ENCODE data around the gene IRF2.

The IRF2 gene

GRCh38 chr4:184489771-184490170, 15.4 kb upstream of the IRF2 start:
- TF ChIP-seq ZNF565 (CRISPR knock-in tag; conservative IDR thresholded peaks at IDR 0.05; ENCODE audit: low read depth) (no peak), POU6F1 (CRISPR knock-in tag; IDR thresholded peaks at IDR 0.05; ENCODE audit: borderline replicate concordance, low read depth) (no peak), PPARA (CRISPR knock-in tag; IDR thresholded peaks at IDR 0.05; ENCODE audit: borderline replicate concordance) (no peak), ESRRG (CRISPR knock-in tag; IDR thresholded peaks at IDR 0.05) (no peak), ZFP3 (CRISPR knock-in tag; IDR thresholded peaks at IDR 0.05) (no peak), GLIS3 (CRISPR knock-in tag; IDR thresholded peaks at IDR 0.05) (no peak), ISL1 (CRISPR knock-in tag; IDR thresholded peaks at IDR 0.05) (no peak), ZNF70 (CRISPR knock-in tag; IDR thresholded peaks at IDR 0.05) (no peak), RARB (CRISPR knock-in tag; IDR thresholded peaks at IDR 0.05) (no peak), ZC3H10 (CRISPR knock-in tag; IDR thresholded peaks at IDR 0.05) (no peak), CREB5 (CRISPR knock-in tag; IDR thresholded peaks at IDR 0.05; ENCODE audit: low read depth) (no peak), TOX (CRISPR knock-in tag; IDR thresholded peaks at IDR 0.05; ENCODE audit: borderline replicate concordance) (no peak), ARNTL (CRISPR knock-in tag; IDR thresholded peaks at IDR 0.05; ENCODE audit: borderline replicate concordance, low read depth) (no peak), PATZ1 (CRISPR knock-in tag; IDR thresholded peaks at IDR 0.05; ENCODE audit: borderline replicate concordance) (no peak), TCF4 (CRISPR knock-in tag; IDR thresholded peaks at IDR 0.05; ENCODE audit: borderline replicate concordance) (no peak), ZNF8 (CRISPR knock-in tag; IDR thresholded peaks at IDR 0.05) (no peak), ZFP30 (CRISPR knock-in tag; IDR thresholded peaks at IDR 0.05) (no peak)
- TF ChIP-seq, protein P1, sequence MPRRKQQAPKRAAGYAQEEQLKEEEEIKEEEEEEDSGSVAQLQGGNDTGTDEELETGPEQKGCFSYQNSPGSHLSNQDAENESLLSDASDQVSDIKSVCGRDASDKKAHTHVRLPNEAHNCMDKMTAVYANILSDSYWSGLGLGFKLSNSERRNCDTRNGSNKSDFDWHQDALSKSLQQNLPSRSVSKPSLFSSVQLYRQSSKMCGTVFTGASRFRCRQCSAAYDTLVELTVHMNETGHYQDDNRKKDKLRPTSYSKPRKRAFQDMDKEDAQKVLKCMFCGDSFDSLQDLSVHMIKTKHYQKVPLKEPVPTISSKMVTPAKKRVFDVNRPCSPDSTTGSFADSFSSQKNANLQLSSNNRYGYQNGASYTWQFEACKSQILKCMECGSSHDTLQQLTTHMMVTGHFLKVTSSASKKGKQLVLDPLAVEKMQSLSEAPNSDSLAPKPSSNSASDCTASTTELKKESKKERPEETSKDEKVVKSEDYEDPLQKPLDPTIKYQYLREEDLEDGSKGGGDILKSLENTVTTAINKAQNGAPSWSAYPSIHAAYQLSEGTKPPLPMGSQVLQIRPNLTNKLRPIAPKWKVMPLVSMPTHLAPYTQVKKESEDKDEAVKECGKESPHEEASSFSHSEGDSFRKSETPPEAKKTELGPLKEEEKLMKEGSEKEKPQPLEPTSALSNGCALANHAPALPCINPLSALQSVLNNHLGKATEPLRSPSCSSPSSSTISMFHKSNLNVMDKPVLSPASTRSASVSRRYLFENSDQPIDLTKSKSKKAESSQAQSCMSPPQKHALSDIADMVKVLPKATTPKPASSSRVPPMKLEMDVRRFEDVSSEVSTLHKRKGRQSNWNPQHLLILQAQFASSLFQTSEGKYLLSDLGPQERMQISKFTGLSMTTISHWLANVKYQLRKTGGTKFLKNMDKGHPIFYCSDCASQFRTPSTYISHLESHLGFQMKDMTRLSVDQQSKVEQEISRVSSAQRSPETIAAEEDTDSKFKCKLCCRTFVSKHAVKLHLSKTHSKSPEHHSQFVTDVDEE (CRISPR knock-in tag; IDR thresholded peaks at IDR 0.05), result no peak
- ATAC-seq, result no peak

GRCh38 chr4:184487503-184487902, 13.2 kb upstream of the IRF2 start:
- ATAC-seq, result no peak
- TF ChIP-seq TOX (CRISPR knock-in tag; IDR thresholded peaks at IDR 0.05; ENCODE audit: borderline replicate concordance) (no peak), ZNF70 (CRISPR knock-in tag; IDR thresholded peaks at IDR 0.05) (no peak), PPARA (CRISPR knock-in tag; IDR thresholded peaks at IDR 0.05; ENCODE audit: borderline replicate concordance) (no peak), RARB (CRISPR knock-in tag; IDR thresholded peaks at IDR 0.05) (no peak), ISL1 (CRISPR knock-in tag; IDR thresholded peaks at IDR 0.05) (no peak), ZNF565 (CRISPR knock-in tag; conservative IDR thresholded peaks at IDR 0.05; ENCODE audit: low read depth) (no peak), POU6F1 (CRISPR knock-in tag; IDR thresholded peaks at IDR 0.05; ENCODE audit: borderline replicate concordance, low read depth) (no peak), ZFP30 (CRISPR knock-in tag; IDR thresholded peaks at IDR 0.05) (no peak), ZNF8 (CRISPR knock-in tag; IDR thresholded peaks at IDR 0.05) (no peak), PATZ1 (CRISPR knock-in tag; IDR thresholded peaks at IDR 0.05; ENCODE audit: borderline replicate concordance) (no peak), BACH2 (CRISPR knock-in tag; IDR thresholded peaks at IDR 0.05; ENCODE audit: borderline replicate concordance) (no peak), CREB5 (CRISPR knock-in tag; IDR thresholded peaks at IDR 0.05; ENCODE audit: low read depth) (no peak), TCF4 (CRISPR knock-in tag; IDR thresholded peaks at IDR 0.05; ENCODE audit: borderline replicate concordance) (no peak), ARNTL (CRISPR knock-in tag; IDR thresholded peaks at IDR 0.05; ENCODE audit: borderline replicate concordance, low read depth) (no peak)
